Caco-2 (cell line): Measurements from ENCODE around the gene ZNF609. TPM values are rescaled to one million over a fixed set of nuclear protein-coding genes. Genes with fewer than 3 reads are reported as not detected.
A peak's percentile ranks its signal among the peaks of the same experiment; 100 is the strongest.
"Not testable (repeated sequence)": the region's sequence is repeated elsewhere in the genome, so short reads cannot be mapped to it uniquely, and the experiment has no call there.

Experiments used
- BruUV-seq: library from RNA; stranded (reverse); fragments of 400-500 nt; replicated peaks from 2 replicates; lab custom pipeline; 2021; lab: Mats Ljungman, UMichigan
- CTCF ChIA-PET: fragments of 300-600 bp; sonication (Branson Sonifier 250); formaldehyde crosslinking; loops from one replicate; lab custom pipeline; 2022; ENCODE audit warnings: antibody characterized with exemption; lab: Charles Lee
- POLR2A ChIA-PET: fragments of 300-600 bp; sonication (Branson Sonifier 250); formaldehyde crosslinking; loops from one replicate; lab custom pipeline; 2022; ENCODE audit warnings: antibody characterized with exemption; lab: Charles Lee
- DNase-seq, 2 experiments: peaks; one replicate each; pipeline versions ENCODE4 v3.0.0 to v3.0.0-alpha.2; 2020 to 2022
- H3K27me3 ChIP-seq: replicated peaks from 2 replicates; pipeline ENCODE4 v1.6.0; 2011; ENCODE audit warnings: low read length; ENCODE audit not compliant: control insufficient read depth, insufficient read depth
- H3K36me3 ChIP-seq: 2 replicates; pipeline ENCODE4 v1.5.1; 2011; ENCODE audit warnings: low read length; ENCODE audit not compliant: control insufficient read depth, insufficient read depth
- H3K4me1 ChIP-seq: fragments of 250-450 bp; sonication (Bioruptor Pico); 2 replicates; pipeline ENCODE4 v1.5.1; 2020; ENCODE audit warnings: mild to moderate bottlenecking
- H3K4me3 ChIP-seq: 2 replicates; pipeline ENCODE4 v1.5.1; 2011; ENCODE audit warnings: low read depth, mild to moderate bottlenecking, control low read depth, low read length
- H3K9me3 ChIP-seq: fragments of 250-450 bp; sonication (Bioruptor Pico); 2 replicates; pipeline ENCODE4 v1.5.1; 2020; ENCODE audit warnings: mild to moderate bottlenecking, moderate library complexity
- H3K27ac Mint-ChIP-seq: one replicate; pipeline ENCODE4 v1.8.0; 2022; ENCODE audit warnings: mixed read lengths; ENCODE audit not compliant: unreplicated experiment
- H3K27me3 Mint-ChIP-seq: one replicate; pipeline ENCODE4 v1.8.0; 2022; ENCODE audit warnings: mixed read lengths; ENCODE audit not compliant: insufficient read depth, unreplicated experiment
- H3K36me3 Mint-ChIP-seq: one replicate; pipeline ENCODE4 v1.8.0; 2022; ENCODE audit warnings: mild to moderate bottlenecking, mixed read lengths; ENCODE audit not compliant: insufficient read depth, unreplicated experiment
- H3K4me1 Mint-ChIP-seq: one replicate; pipeline ENCODE4 v1.8.0; 2022; ENCODE audit warnings: low read depth, mixed read lengths; ENCODE audit not compliant: unreplicated experiment
- H3K4me3 Mint-ChIP-seq: one replicate; pipeline ENCODE4 v1.8.0; 2022; ENCODE audit warnings: mild to moderate bottlenecking, moderate library complexity, mixed read lengths; ENCODE audit not compliant: unreplicated experiment
- H3K9me3 Mint-ChIP-seq: one replicate; pipeline ENCODE4 v1.8.0; 2022; ENCODE audit warnings: mixed read lengths; ENCODE audit not compliant: unreplicated experiment
- CTCF ChIP-seq, 2 experiments: fragments of 200-600 bp in 1 of 2; IDR thresholded peaks; 1 replicate in 1 of 2; 2 replicates in 1 of 2; pipeline versions ENCODE4 v1.5.1 to v1.8.0; 2011 to 2022; ENCODE audit warnings: antibody characterized with exemption in 1 of 2, control low read depth in 1 of 2, inconsistent platforms in 1 of 2, low read depth in 1 of 2, low read length in 1 of 2, mild to moderate bottlenecking in 1 of 2, moderate library complexity in 1 of 2; ENCODE audit not compliant: insufficient read depth in 1 of 2, severe bottlenecking in 1 of 2, unreplicated experiment in 1 of 2
- intact Hi-C: fragments of 100-400 bp; cut with micrococcal nuclease; formaldehyde crosslinking; loops from one replicate; pipeline ENCODE4 v1.10.0; 2022; ENCODE audit not compliant: unreplicated experiment
- total RNA-seq: library from RNA; stranded (reverse); gene quantifications from 2 replicates; pipeline ENCODE4 v1.2.3, GENCODE V29; 2022

Gene ZNF609
- total RNA-seq, 1 experiment from 2014 or later: 30.1 TPM

GRCh38 chr15:64599716-64600115, 139.3 kb downstream of the ZNF609 start:
- H3K27me3 ChIP-seq: no peaks in the 10 kb centered on the region
- H3K4me1 ChIP-seq: peaks cover 23% of the 10 kb centered on the region
- H3K36me3 Mint-ChIP-seq: no peaks in the 10 kb centered on the region
- no peak overlapping the region for H3K4me3 ChIP-seq
- peak overlapping the region; percentile 25 for H3K27ac Mint-ChIP-seq
- DNase-seq: peak in 1 of 2 experiments; percentile 5
- no peaks in the 10 kb centered on the region for H3K9me3 Mint-ChIP-seq
- no TSS peak for BruUV-seq
- H3K9me3 ChIP-seq: no peaks in the 10 kb centered on the region
- no peaks in the 10 kb centered on the region for H3K27me3 Mint-ChIP-seq
- peaks cover 32% of the 10 kb centered on the region for H3K4me1 Mint-ChIP-seq
- no peak overlapping the region for H3K4me3 Mint-ChIP-seq
- no peaks in the 10 kb centered on the region for H3K36me3 ChIP-seq
- intact Hi-C loops: loop anchor here (2.0 kb wide), 1 partner anchor 35 kb away; no protein-coding TSS in a partner anchor
- ChIA-PET POLR2A (no interaction called here), CTCF (interaction anchor here (0.6 to 1.0 kb wide), 3 partner anchors 36 to 1263 kb away, joined by 3 to 7 read pairs (median 3); no protein-coding TSS in a partner anchor)
- TF ChIP-seq CTCF (IDR thresholded peaks at IDR 0.05; ENCODE audit: insufficient read depth in 1 of 2, low read depth in 1 of 2, low read length in 1 of 2, severe bottlenecking in 1 of 2, unreplicated experiment in 1 of 2): no peak

GRCh38 chr15:64600794-64601193, 140.4 kb downstream of the ZNF609 start:
- Mint-ChIP-seq H3K9me3 (no peaks in the 10 kb centered on the region), H3K27ac (no peak overlapping the region), H3K4me3 (no peak overlapping the region), H3K4me1 (peaks cover 32% of the 10 kb centered on the region), H3K36me3 (no peaks in the 10 kb centered on the region), H3K27me3 (no peaks in the 10 kb centered on the region)
- no peak for TF ChIP-seq CTCF (IDR thresholded peaks at IDR 0.05; ENCODE audit: insufficient read depth in 1 of 2, low read depth in 1 of 2, low read length in 1 of 2, severe bottlenecking in 1 of 2, unreplicated experiment in 1 of 2)
- H3K4me3 ChIP-seq: no peak overlapping the region
- no peaks in the 10 kb centered on the region for H3K36me3 ChIP-seq
- no TSS peak for BruUV-seq
- no peaks in the 10 kb centered on the region for H3K27me3 ChIP-seq
- CTCF ChIA-PET: no interaction called here
- no peaks in the 10 kb centered on the region for H3K9me3 ChIP-seq
- POLR2A ChIA-PET: no interaction called here
- DNase-seq: no peak
- H3K4me1 ChIP-seq: peaks cover 23% of the 10 kb centered on the region
- intact Hi-C loops: no loop called here

GRCh38 chr15:64604319-64604718, 143.9 kb downstream of the ZNF609 start:
- Mint-ChIP-seq H3K27me3 (no peaks in the 10 kb centered on the region), H3K36me3 (no peaks in the 10 kb centered on the region), H3K27ac (no peak overlapping the region), H3K9me3 (no peaks in the 10 kb centered on the region), H3K4me1 (peaks cover 19% of the 10 kb centered on the region), H3K4me3 (no peak overlapping the region)
- Histone ChIP-seq H3K27me3 (no peaks in the 10 kb centered on the region), H3K4me3 (no peak overlapping the region), H3K9me3 (no peaks in the 10 kb centered on the region), H3K4me1 (peaks cover 12% of the 10 kb centered on the region), H3K36me3 (no peaks in the 10 kb centered on the region)
- no TSS peak for BruUV-seq
- ChIA-PET CTCF (no interaction called here), POLR2A (interaction anchor here (0.5 kb wide), 1 partner anchor 8 kb away, joined by 3 read pairs; no protein-coding TSS in a partner anchor)
- intact Hi-C loops: no loop called here
- no peak for DNase-seq
- no peak for TF ChIP-seq CTCF (IDR thresholded peaks at IDR 0.05; ENCODE audit: insufficient read depth in 1 of 2, low read depth in 1 of 2, low read length in 1 of 2, severe bottlenecking in 1 of 2, unreplicated experiment in 1 of 2)

- CTCF ChIA-PET, intact Hi-C loops, H3K4me3 ChIP-seq, H3K4me3 Mint-ChIP-seq, H3K4me1 Mint-ChIP-seq, BruUV-seq, H3K27me3 ChIP-seq, H3K36me3 Mint-ChIP-seq, H3K9me3 Mint-ChIP-seq, POLR2A ChIA-PET, DNase-seq, H3K27ac Mint-ChIP-seq, H3K36me3 ChIP-seq, H3K9me3 ChIP-seq, H3K27me3 Mint-ChIP-seq: not testable (repeated sequence)
- H3K4me1 ChIP-seq: peaks cover 17% of the 10 kb centered on the region
These were observed 147.0 kb downstream of the ZNF609 start for GRCh38 chr15:64607416-64607815.
